ENCODE measurements around the gene TEAD4.

Gene TEAD4

GRCh38 chr12:2930865-2931264, 28.3 kb upstream of the TEAD4 start:
- DNase-seq (ENCODE audit: low read depth) = no peak
- TF ChIP-seq, protein P1, sequence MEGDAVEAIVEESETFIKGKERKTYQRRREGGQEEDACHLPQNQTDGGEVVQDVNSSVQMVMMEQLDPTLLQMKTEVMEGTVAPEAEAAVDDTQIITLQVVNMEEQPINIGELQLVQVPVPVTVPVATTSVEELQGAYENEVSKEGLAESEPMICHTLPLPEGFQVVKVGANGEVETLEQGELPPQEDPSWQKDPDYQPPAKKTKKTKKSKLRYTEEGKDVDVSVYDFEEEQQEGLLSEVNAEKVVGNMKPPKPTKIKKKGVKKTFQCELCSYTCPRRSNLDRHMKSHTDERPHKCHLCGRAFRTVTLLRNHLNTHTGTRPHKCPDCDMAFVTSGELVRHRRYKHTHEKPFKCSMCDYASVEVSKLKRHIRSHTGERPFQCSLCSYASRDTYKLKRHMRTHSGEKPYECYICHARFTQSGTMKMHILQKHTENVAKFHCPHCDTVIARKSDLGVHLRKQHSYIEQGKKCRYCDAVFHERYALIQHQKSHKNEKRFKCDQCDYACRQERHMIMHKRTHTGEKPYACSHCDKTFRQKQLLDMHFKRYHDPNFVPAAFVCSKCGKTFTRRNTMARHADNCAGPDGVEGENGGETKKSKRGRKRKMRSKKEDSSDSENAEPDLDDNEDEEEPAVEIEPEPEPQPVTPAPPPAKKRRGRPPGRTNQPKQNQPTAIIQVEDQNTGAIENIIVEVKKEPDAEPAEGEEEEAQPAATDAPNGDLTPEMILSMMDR (conservative IDR thresholded peaks at IDR 0.05; ENCODE audit: control insufficient read depth, insufficient read depth, low read depth, low read length) = no peak
- H3K4me3 ChIP-seq (ENCODE audit: control insufficient read depth, low read depth, low read length) = no peak overlapping the region

DNA sequence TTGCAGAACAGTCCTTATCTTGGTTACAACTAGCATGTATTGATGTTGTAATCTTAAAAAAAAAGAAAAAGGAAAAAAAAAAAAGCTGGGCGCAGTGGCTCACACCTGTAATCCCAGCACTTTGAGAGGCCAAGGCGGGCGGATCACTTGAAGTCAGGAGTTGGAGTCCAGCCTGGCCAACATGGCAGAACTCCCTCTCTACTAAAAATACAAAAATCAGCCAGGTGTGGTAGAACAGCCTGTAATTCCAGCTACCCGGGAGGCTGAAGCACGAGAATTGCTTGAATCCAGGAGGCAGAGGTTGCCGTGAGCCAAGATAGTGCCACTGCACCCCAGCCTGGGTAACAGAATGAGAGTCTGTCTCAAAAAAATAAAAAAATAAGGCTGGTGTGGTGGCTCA, 25.6 kb upstream of the TEAD4 start:
- no peak overlapping the region for H3K4me3 ChIP-seq (ENCODE audit: control insufficient read depth, low read depth, low read length)
- TF ChIP-seq, protein P1 (conservative IDR thresholded peaks at IDR 0.05; ENCODE audit: control insufficient read depth, insufficient read depth, low read depth, low read length) = no peak
- no peak for DNase-seq (ENCODE audit: low read depth)

- TF ChIP-seq, protein P1 (conservative IDR thresholded peaks at IDR 0.05; ENCODE audit: control insufficient read depth, insufficient read depth, low read depth, low read length) = no peak
- DNase-seq (ENCODE audit: low read depth) = no peak
- H3K4me3 ChIP-seq (ENCODE audit: control insufficient read depth, low read depth, low read length) = no peak overlapping the region
Observed at GRCh38 chr12:2934371-2934770, 24.8 kb upstream of the TEAD4 start.

DNA sequence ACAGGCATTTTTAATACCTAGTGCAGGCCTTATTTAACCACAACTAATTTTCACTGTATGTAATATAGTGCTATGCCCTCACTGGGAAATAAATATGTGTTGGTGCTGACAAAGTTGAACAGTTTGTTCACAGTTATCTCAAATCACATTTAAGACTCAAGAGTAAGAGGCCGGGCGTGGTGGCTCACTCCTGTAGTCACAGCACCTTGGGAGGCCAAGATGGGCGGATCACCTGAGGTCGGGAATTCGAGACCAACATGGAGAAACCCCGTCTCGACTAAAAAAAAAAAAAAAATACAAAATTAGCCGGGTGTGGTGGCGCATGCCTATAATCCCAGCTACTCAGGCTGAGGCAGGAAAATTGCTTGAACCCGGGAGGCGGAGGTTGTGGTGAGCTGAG, 22.9 kb upstream of the TEAD4 start:
- TF ChIP-seq, protein P1 (conservative IDR thresholded peaks at IDR 0.05; ENCODE audit: control insufficient read depth, insufficient read depth, low read depth, low read length) = no peak
- no peak for DNase-seq (ENCODE audit: low read depth)
- H3K4me3 ChIP-seq (ENCODE audit: control insufficient read depth, low read depth, low read length) = no peak overlapping the region

- no peak for DNase-seq (ENCODE audit: low read depth)
- TF ChIP-seq, protein P1 (conservative IDR thresholded peaks at IDR 0.05; ENCODE audit: control insufficient read depth, insufficient read depth, low read depth, low read length) = no peak
Observed at GRCh38 chr12:2937500-2937899, 21.7 kb upstream of the TEAD4 start.

DNA sequence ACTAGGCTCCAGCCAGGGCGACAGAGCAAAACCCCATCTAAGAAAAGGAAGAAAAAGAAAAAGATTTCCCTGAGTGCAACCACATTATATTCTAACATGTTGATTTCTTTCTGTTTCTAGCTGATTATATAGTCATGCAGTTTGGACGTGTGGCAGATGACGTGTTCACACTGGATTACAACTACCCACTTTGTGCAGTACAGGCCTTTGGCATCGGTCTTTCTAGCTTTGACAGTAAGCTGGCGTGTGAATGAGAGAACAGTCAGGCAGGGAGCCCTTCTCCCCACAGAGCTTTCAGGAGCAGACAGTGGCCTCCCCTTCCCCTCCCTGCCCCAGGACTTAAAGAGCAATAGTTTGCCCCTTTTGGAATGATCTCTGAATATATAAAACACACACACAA, 20.0 kb upstream of the TEAD4 start:
- H3K4me3 ChIP-seq (ENCODE audit: control insufficient read depth, low read depth, low read length) = no peak overlapping the region
- TF ChIP-seq, protein P1 (conservative IDR thresholded peaks at IDR 0.05; ENCODE audit: control insufficient read depth, insufficient read depth, low read depth, low read length) = no peak
- no peak for DNase-seq (ENCODE audit: low read depth)

More at GRCh38 chr12:2937500-2937899, 21.7 kb upstream of the TEAD4 start:
- no peak overlapping the region for H3K4me3 ChIP-seq (ENCODE audit: control insufficient read depth, low read depth, low read length)

DNA sequence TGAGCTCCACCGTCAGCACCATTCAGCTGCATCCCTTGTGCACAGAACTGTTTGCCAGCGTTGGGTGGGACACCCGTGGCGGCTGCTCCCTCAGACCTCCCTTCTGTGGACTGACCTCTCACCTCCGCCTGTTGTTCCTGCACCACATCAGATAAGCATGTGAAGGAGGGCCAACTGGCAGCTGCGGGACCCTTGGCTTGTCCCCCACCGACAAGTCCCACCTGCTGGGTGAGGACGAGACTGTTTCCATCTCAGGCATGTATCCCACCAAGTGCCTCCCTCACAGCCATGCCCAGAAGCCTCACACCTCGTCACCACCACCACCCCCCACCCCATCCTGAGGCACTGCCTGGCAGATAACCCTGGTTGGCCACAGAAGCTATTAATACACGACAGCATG, 18.6 kb upstream of the TEAD4 start:
- TF ChIP-seq, protein P1 (conservative IDR thresholded peaks at IDR 0.05; ENCODE audit: control insufficient read depth, insufficient read depth, low read depth, low read length) = no peak
- no peak for DNase-seq (ENCODE audit: low read depth)
- H3K4me3 ChIP-seq (ENCODE audit: control insufficient read depth, low read depth, low read length) = no peak overlapping the region
